GM23338 (cell line): ENCODE measurements around the gene DYRK1A. TPM values are rescaled to one million over a fixed set of nuclear protein-coding genes. Genes with fewer than 3 reads are reported as not detected.

ENCODE experiments used
- ATAC-seq: fragments of 200-7000 bp; cut with Tn5 transposase; 3 replicates; pipeline ENCODE4 v1.9.1; 2020
- DNase-seq: peaks from one replicate; pipeline ENCODE4 v3.0.0-alpha.2; 2015; ENCODE audit warnings: low spot score
- H2AFZ ChIP-seq: fragments of 200-600 bp; sonication (generic); 2 replicates; pipeline ENCODE4 v1.8.0; 2016; ENCODE audit warnings: antibody characterized with exemption, mild to moderate bottlenecking, moderate library complexity
- H3F3A ChIP-seq: fragments of 200-600 bp; sonication (generic); replicated peaks from 2 replicates; pipeline ENCODE4 v1.8.0; 2017; ENCODE audit warnings: antibody characterized with exemption, mixed run types, low read depth
- H3K27ac ChIP-seq: fragments of 200-600 bp; sonication (generic); 2 replicates; pipeline ENCODE4 v1.6.1; 2016; ENCODE audit warnings: low read depth
- H3K27me3 ChIP-seq: fragments of 200-600 bp; sonication (generic); 2 replicates; pipeline ENCODE4 v1.8.0; 2016; ENCODE audit warnings: mild to moderate bottlenecking, mixed run types, moderate library complexity; ENCODE audit not compliant: insufficient read depth
- H3K36me3 ChIP-seq: fragments of 200-600 bp; sonication (generic); 2 replicates; pipeline ENCODE4 v1.8.0; 2016; ENCODE audit warnings: mild to moderate bottlenecking; ENCODE audit not compliant: insufficient read depth
- H3K4me1 ChIP-seq: fragments of 200-600 bp; sonication (generic); 2 replicates; pipeline ENCODE4 v1.8.0; 2016; ENCODE audit warnings: mild to moderate bottlenecking, moderate library complexity; ENCODE audit not compliant: insufficient read depth
- H3K4me2 ChIP-seq: fragments of 200-600 bp; sonication (generic); 2 replicates; pipeline ENCODE4 v1.7.1; 2017; ENCODE audit warnings: mixed run types
- H3K4me3 ChIP-seq: fragments of 200-600 bp; sonication (generic); 2 replicates; pipeline ENCODE4 v1.6.1; 2016; ENCODE audit warnings: mixed run types
- H3K79me2 ChIP-seq: fragments of 200-600 bp; sonication (generic); replicated peaks from 2 replicates; pipeline ENCODE4 v1.8.0; 2017; ENCODE audit warnings: mild to moderate bottlenecking; ENCODE audit not compliant: insufficient read depth
- H3K9me2 ChIP-seq: fragments of 200-600 bp; sonication (generic); 2 replicates; pipeline ENCODE4 v1.8.0; 2017; ENCODE audit not compliant: insufficient read depth
- H4K20me1 ChIP-seq: fragments of 200-600 bp; sonication (generic); replicated peaks from 2 replicates; pipeline ENCODE4 v1.8.0; 2017; ENCODE audit warnings: mild to moderate bottlenecking; ENCODE audit not compliant: insufficient read depth
- H3K27ac Mint-ChIP-seq: 2 replicates; pipeline ENCODE4 v1.8.0; 2020; ENCODE audit warnings: inconsistent platforms, mild to moderate bottlenecking, moderate library complexity, mixed read lengths
- H3K27me3 Mint-ChIP-seq: 3 replicates; pipeline ENCODE4 v1.8.0; 2022; ENCODE audit warnings: low read depth, mild to moderate bottlenecking, moderate library complexity, mixed read lengths, inconsistent platforms; ENCODE audit not compliant: insufficient read depth, poor library complexity
- H3K36me3 Mint-ChIP-seq: 3 replicates; pipeline ENCODE4 v1.8.0; 2021; ENCODE audit warnings: low read depth, mild to moderate bottlenecking, inconsistent platforms, moderate library complexity, mixed read lengths
- H3K4me1 Mint-ChIP-seq: 3 replicates; pipeline ENCODE4 v1.8.0; 2020; ENCODE audit warnings: mild to moderate bottlenecking, inconsistent platforms, mixed read lengths
- H3K4me3 Mint-ChIP-seq: 3 replicates; pipeline ENCODE4 v1.8.0; 2021; ENCODE audit warnings: moderate library complexity, mild to moderate bottlenecking, inconsistent platforms, mixed read lengths
- H3K9me3 Mint-ChIP-seq: 3 replicates; pipeline ENCODE4 v1.8.0; 2020; ENCODE audit warnings: moderate library complexity, mild to moderate bottlenecking, inconsistent platforms, mixed read lengths
- CTCF ChIP-seq, 2 experiments: fragments of 200-600 bp in 1 of 2; sonication (generic) in 1 of 2; conservative IDR thresholded peaks; 2 replicates each; pipeline versions ENCODE4 v1.5.1 to v1.6.1; 2016 to 2017; ENCODE audit warnings: antibody characterized with exemption in 2 of 2, low read depth in 2 of 2, mild to moderate bottlenecking in 2 of 2, moderate library complexity in 1 of 2
- REST ChIP-seq: IDR thresholded peaks from one replicate; pipeline ENCODE4 v1.6.1; 2018; ENCODE audit warnings: antibody characterized with exemption; ENCODE audit not compliant: unreplicated experiment
- STAT1 ChIP-seq: IDR thresholded peaks from one replicate; pipeline ENCODE4 v1.6.1; 2016; ENCODE audit warnings: antibody characterized with exemption; ENCODE audit not compliant: unreplicated experiment
- ZNF114 ChIP-seq: fragments of 250-450 bp; sonication (Bioruptor Pico); IDR thresholded peaks from 2 replicates; pipeline ENCODE4 v1.5.0; 2020; ENCODE audit warnings: mild to moderate bottlenecking, moderate library complexity
- ZNF462 ChIP-seq: fragments of 250-450 bp; sonication (Bioruptor Pico); IDR thresholded peaks from 2 replicates; pipeline ENCODE4 v1.5.0; 2020; ENCODE audit warnings: mild to moderate bottlenecking, moderate library complexity
- polyA plus RNA-seq: library from polyadenylated mRNA; unstranded; fragments of >200 nt; fragmentation: Nextera tagmentation; extraction: Ambion mirVana; gene quantifications from 2 replicates; pipeline ENCODE4 v1.2.1, GENCODE V29; 2016
- total RNA-seq: library from RNA; depleted of rRNA; stranded (reverse); fragments of >200 nt; shearing (Covaris generic); gene quantifications from 2 replicates; pipeline ENCODE4 v1.2.3, GENCODE V29; 2014

The DYRK1A gene
- total and polyA plus RNA-seq, 2 experiments from 2014 or later: 10.3 to 84.7 TPM

- TF ChIP-seq ZNF462 (CRISPR knock-in tag): no peak
Observed at GRCh38 chr21:37453350-37453749, 86.8 kb downstream of the DYRK1A start (continued).

- Histone ChIP-seq H3K4me3 (no peak overlapping the region), H3K36me3 (no peaks in the 10 kb centered on the region), H3K27me3 (no peaks in the 10 kb centered on the region), H3F3A (no peaks in the 10 kb centered on the region), H4K20me1 (peaks cover 41% of the 10 kb centered on the region), H3K4me2 (no peak overlapping the region), H2AFZ (no peak overlapping the region), H3K79me2 (peaks cover 100% of the 10 kb centered on the region), H3K27ac (no peak overlapping the region), H3K9me2 (no peaks in the 10 kb centered on the region), H3K4me1 (peaks cover 74% of the 10 kb centered on the region)
- Mint-ChIP-seq H3K27me3 (peaks cover 10% of the 10 kb centered on the region), H3K36me3 (peaks cover 5% of the 10 kb centered on the region; the same call in 2 of the 3 replicates), H3K27ac (peak overlapping the region; percentile 25), H3K4me3 (no peak overlapping the region), H3K4me1 (peaks cover 81% of the 10 kb centered on the region), H3K9me3 (no peaks in the 10 kb centered on the region)
- DNase-seq: no peak
- no peak for ATAC-seq
- TF ChIP-seq STAT1 (no peak), REST (no peak), ZNF114 (no peak), CTCF (conservative IDR thresholded peaks at IDR 0.05; ENCODE audit: low read depth in 2 of 2) (no peak)
Observed at GRCh38 chr21:37454869-37455503, 88.4 kb downstream of the DYRK1A start.
